NOMO-1 (cell line): ENCODE measurements around the gene ABCC5.
A peak's percentile ranks its signal among the peaks of the same experiment; 100 is the strongest.
"Not testable (repeated sequence)": the region's sequence is repeated elsewhere in the genome, so short reads cannot be mapped to it uniquely, and the experiment has no call there.

Source experiments
- DNase-seq, 2 experiments: peaks; one replicate each; lab custom pipeline; 2025; ENCODE audit not compliant: unreplicated experiment in 2 of 2; lab: John Stamatoyannopoulos, UW

ABCC5 gene

DNA sequence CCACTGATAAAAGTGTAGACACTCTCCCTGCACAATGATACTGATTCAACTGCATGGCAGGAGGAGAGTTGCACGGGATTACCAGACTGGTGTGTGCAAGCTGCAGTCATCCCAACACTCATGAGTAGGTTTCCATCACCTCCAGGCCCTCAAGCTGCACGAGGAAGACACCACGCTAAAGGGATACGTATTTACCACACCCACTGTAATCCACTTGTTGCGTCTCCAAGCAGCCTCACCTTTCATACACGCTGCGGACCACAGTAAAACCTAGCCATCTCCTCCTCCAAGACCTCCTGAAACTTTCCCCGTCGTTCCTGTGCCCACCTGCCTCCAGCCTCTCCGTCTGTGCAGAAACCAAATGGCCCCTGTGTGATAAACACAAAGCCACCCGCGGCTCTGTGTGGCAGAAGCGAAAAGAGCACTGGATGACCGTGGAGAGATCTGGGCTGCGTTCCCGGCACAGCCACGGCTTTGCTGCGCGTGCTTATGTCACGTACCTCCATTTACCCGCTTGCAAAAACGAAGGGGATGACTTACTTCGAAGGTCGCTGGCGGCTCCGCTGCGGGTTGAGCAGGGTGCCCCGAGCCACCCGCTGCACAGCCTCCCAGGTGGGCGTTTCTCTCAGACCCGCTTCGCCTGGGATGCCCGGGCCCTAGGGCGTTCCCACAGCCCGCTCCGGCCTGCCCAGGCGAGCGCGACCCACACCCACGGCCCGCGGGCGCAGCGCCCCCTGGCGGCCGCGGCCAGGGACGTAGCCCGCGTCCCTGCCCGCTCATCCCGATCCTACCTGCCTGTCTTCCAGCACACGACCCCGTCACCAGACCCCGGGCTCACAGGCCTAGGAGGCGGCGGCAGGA is 643 bp downstream of the ABCC5 start:
- peak; percentile 36 to 70 for DNase-seq

- no peak for DNase-seq
Observed at GRCh38 chr3:184016169-184016570, 1.5 kb downstream of the ABCC5 start.

- no peak for DNase-seq
Observed at GRCh38 chr3:184015381-184016019, 2.2 kb downstream of the ABCC5 start.

- DNase-seq: no peak
Observed at GRCh38 chr3:184011937-184012889, 5.5 kb downstream of the ABCC5 start.

- no peak for DNase-seq
Observed at GRCh38 chr3:184011230-184011876, 6.3 kb downstream of the ABCC5 start.

GRCh38 chr3:184008161-184008560 is 9.5 kb downstream of the ABCC5 start:
- DNase-seq: no peak

DNA sequence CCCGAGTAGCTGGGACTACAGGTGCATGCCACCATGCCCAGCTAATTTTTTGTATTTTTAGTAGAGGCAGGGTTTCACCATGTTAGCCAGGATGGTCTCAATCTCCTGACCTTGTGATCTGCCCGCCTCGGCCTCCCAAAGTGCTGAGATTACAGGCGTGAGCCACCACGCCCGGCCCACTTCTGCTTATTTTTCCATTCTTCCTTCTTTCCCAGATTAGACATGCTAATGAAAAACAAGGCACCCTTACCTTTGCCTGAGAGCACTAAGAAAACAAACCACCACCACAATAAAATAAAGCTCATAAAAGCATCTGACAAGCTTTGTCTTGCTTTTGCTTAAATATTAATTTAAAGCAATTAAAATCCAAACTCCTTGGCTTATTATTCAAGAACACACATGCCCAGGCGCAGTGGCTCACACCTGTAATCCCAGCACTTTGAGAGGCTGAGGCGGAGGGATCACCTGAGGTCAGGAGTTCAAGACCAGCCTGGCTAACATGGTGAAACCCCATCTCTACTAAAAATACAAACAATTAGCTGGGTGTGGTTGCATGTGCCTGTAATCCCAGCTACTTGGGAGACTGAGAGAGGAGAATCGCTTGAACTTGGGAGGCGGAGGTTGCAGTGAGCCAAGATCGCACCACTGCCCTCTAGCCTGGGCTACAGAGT is 10.4 kb downstream of the ABCC5 start:
- DNase-seq: not testable (repeated sequence)

DNA sequence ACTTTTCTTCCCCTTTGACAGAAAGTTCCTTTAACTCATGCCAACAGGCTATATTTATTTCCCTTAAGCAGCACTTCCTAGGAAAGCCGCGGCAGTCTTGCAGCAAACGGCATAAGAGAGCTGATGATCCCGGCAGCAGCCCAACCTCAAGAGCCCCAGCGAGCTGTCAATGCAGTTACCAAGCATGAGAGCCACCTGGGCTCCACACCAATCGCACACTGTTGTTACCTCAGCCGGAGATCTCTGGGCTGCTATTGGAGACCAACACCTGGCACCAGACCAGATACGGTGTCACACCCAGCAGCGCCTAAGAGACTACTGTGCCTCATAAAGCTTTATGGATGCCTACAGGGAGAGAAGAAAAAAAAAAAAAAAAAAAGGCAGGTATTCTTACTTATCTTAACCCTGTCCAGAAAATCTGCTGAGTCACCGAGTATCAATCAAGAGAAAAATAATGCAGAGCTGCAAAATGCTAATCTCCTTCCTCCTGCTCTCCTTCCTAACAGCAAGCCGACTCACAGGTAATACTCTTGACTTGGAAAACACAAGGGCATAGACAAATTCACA is 11.7 kb downstream of the ABCC5 start:
- DNase-seq: peak; percentile 62 to 69

- DNase-seq: no peak
Observed at GRCh38 chr3:184004476-184004875, 13.2 kb downstream of the ABCC5 start.

GRCh38 chr3:184003187-184003967 is 14.3 kb downstream of the ABCC5 start:
- no peak for DNase-seq

DNA sequence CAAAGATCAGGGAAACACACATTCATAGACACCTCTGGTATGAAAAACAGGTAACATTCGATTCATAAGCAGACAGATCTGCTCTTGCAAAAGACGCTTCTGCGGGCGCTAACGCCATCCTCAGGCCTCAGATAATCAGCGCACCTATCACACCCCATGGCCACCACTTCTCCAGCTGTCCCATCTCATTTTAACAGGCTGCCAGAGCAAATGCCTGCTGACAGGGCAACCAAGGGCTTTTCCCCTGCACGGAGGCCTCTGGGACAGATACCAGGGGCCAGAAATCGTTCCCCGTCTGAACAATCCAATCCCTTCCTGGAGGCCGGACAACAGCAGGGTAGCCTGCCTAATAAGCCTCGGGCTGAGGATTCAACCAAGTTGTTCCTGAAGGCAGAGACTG is 15.2 kb downstream of the ABCC5 start:
- DNase-seq: no peak

- DNase-seq: no peak
Observed at GRCh38 chr3:184001761-184002160, 15.9 kb downstream of the ABCC5 start.

DNA sequence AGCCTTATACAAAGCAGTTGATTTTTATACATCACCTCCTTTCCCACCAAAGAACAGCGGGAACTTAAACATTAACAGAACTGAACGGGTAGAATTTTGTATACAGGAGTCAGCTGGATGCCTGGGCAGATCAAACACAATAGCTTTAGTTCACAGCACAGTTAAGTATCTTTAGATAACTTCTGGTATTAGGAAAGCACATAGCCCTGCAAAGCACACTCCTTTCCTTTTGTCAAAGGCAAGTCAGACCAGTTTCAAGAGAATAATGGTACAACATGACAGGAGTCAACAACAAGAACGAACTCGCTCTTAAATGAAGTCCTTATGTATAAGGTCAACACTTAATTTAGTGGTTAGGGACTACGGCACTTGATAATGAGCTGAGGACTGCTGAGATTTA is 26.3 kb downstream of the ABCC5 start:
- DNase-seq: no peak

- no peak for DNase-seq
Observed at GRCh38 chr3:183988216-183988790, 29.4 kb downstream of the ABCC5 start.

GRCh38 chr3:183987000-183987600 is 30.6 kb downstream of the ABCC5 start:
- DNase-seq: no peak

GRCh38 chr3:183984749-183985729 is 32.6 kb downstream of the ABCC5 start:
- no peak for DNase-seq

GRCh38 chr3:183984127-183984740 is 33.5 kb downstream of the ABCC5 start:
- DNase-seq: no peak
